ENCODE results near the gene SLC6A19. TPM values are rescaled to one million over a fixed set of nuclear protein-coding genes. Genes with fewer than 3 reads are reported as not detected.

The SLC6A19 gene
- total and polyA plus RNA-seq, 10 of the 15 experiments (the other 5 are each of a cell fraction or from before 2014, with no cell fraction given), result 0.01 to 0.03 TPM; not detected in 8

GRCh38 chr5:1167728-1168709, 33.4 kb upstream of the SLC6A19 start:
- no peak overlapping the region for H3K4me3 ChIP-seq
- peak; percentile 92 for FAIRE-seq
- no TSS peak for BruUV-seq (replicated peaks)
- H3K27me3 ChIP-seq (replicated peaks in 1 of 2; ENCODE audit: control insufficient read depth in 2 of 2, insufficient read depth in 2 of 2, low read length in 1 of 2), result no peaks in the 10 kb centered on the region; a peak in 1 of 4 replicates
- DNase-seq (ENCODE audit: low read depth, low spot score), result no peak
- 15% methylated on average over 28 of the region's 28 CpGs for WGBS (ENCODE audit: insufficient coverage, insufficient replicate concordance, low lambda C conversion rate, missing lambda C conversion rate)
- intact Hi-C loops (cut with micrococcal nuclease; ENCODE audit: unreplicated experiment), result loop anchor here (1.0 to 5.0 kb wide), 3 partner anchors 179 to 477 kb away; partner anchors contain the start of gene CLPTM1L
- POLR2A ChIA-PET, result no interaction called here
- H3K4me1 ChIP-seq (ENCODE audit: control insufficient read depth, insufficient read depth, low read length), result peaks cover 3% of the 10 kb centered on the region
- CTCF ChIA-PET, result interaction anchor here (0.6 to 3.9 kb wide), 26 partner anchors 17 to 879 kb away, joined by 3 to 20 read pairs (median 5); no protein-coding TSS in a partner anchor
- RAD21 ChIA-PET (ENCODE audit: unreplicated experiment), result interaction anchor here (1.0 to 1.8 kb wide), 7 partner anchors 34 to 478 kb away, joined by 3 to 12 read pairs (median 5); no protein-coding TSS in a partner anchor
- no peaks in the 10 kb centered on the region for H4K20me1 ChIP-seq (ENCODE audit: control insufficient read depth, insufficient read depth)
- H3K4me2 ChIP-seq (ENCODE audit: control insufficient read depth, insufficient read depth), result peak overlapping the region; percentile 1; the same call in 1 of the 2 replicates
- SMC1A ChIA-PET (ENCODE audit: uncharacterized antibody, unreplicated experiment), result interaction anchor here (0.6 to 2.1 kb wide), 10 partner anchors 16 to 477 kb away, joined by 3 to 11 read pairs (median 4); no protein-coding TSS in a partner anchor
- no peak overlapping the region for H3K9ac ChIP-seq (ENCODE audit: control insufficient read depth, insufficient read depth, low read length)
- in situ Hi-C loops (cut with MboI), result loop anchor here (5.0 kb wide), 1 partner anchor 474 kb away; no protein-coding TSS in a partner anchor
- H3K9me3 ChIP-seq (replicated peaks; ENCODE audit: control insufficient read depth, insufficient read depth, low read length), result no peaks in the 10 kb centered on the region
- H3K27ac ChIP-seq (ENCODE audit: control insufficient read depth, insufficient read depth), result no peak overlapping the region
- no peaks in the 10 kb centered on the region for H3K36me3 ChIP-seq (ENCODE audit: control insufficient read depth in 2 of 2, insufficient read depth in 2 of 2, low read length in 1 of 2)
- no peaks in the 10 kb centered on the region for H3K79me2 ChIP-seq (ENCODE audit: control insufficient read depth, insufficient read depth, low read length)
- no peak overlapping the region for H2AFZ ChIP-seq (ENCODE audit: control insufficient read depth, low read depth, low read length)
- ATAC-seq, result peak; percentile 93
- TF ChIP-seq ZBTB40 (IDR thresholded peaks at IDR 0.05; ENCODE audit: borderline replicate concordance) (no peak), STAT1 (conservative IDR thresholded peaks at IDR 0.05) (no peak), RAD21 (IDR thresholded peaks at IDR 0.05; ENCODE audit: insufficient read depth, low read depth, low read length) (peak; percentile 82), SMC3 (IDR thresholded peaks at IDR 0.05; ENCODE audit: borderline replicate concordance, low read length) (peak; percentile 93), TARDBP (IDR thresholded peaks at IDR 0.05; ENCODE audit: borderline replicate concordance) (no peak), ESRRA (IDR thresholded peaks at IDR 0.05; ENCODE audit: low read length) (no peak), MEF2B (IDR thresholded peaks at IDR 0.05; ENCODE audit: partially characterized antibody, poor library complexity, severe bottlenecking) (no peak), SIX5 (IDR thresholded peaks at IDR 0.05; ENCODE audit: low read depth, low read length, severe bottlenecking) (no peak), CBX5 (IDR thresholded peaks at IDR 0.05; ENCODE audit: low read depth) (no peak), KDM1A (IDR thresholded peaks at IDR 0.05; ENCODE audit: borderline replicate concordance) (no peak), REST (IDR thresholded peaks at IDR 0.05; ENCODE audit: low read depth, low read length) (no peak)

Data from GM12878 (cell line).